DLD1 (cell line): ENCODE results near the gene DHODH.

Experiments
- in situ Hi-C: cut with HindIII; loops from 2 replicates; pipeline ENCODE4 v1.10.0; 2017; ENCODE audit warnings: low sequenced_read_pairs

DHODH gene

DNA sequence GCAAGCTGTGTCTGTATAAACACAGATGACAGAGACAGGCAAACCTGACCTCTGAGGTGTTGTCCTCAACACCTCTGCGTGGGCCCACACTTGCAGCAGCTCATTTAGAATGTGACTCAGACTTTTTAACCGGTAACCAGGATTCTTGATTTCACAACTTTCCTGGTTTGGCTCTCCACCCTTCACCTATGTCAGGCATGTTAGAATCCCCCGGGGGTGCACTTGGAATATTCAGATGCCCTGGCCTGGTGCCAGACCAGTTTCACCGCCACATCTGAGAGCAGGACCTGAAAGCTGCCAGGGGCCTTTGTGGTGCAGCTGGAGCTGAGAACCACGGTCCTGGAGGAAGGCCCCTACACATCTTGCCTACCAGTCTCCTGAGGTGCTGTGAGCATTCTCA is 4.8 kb downstream of the DHODH start:
- in situ Hi-C loops = no loop called here

DNA sequence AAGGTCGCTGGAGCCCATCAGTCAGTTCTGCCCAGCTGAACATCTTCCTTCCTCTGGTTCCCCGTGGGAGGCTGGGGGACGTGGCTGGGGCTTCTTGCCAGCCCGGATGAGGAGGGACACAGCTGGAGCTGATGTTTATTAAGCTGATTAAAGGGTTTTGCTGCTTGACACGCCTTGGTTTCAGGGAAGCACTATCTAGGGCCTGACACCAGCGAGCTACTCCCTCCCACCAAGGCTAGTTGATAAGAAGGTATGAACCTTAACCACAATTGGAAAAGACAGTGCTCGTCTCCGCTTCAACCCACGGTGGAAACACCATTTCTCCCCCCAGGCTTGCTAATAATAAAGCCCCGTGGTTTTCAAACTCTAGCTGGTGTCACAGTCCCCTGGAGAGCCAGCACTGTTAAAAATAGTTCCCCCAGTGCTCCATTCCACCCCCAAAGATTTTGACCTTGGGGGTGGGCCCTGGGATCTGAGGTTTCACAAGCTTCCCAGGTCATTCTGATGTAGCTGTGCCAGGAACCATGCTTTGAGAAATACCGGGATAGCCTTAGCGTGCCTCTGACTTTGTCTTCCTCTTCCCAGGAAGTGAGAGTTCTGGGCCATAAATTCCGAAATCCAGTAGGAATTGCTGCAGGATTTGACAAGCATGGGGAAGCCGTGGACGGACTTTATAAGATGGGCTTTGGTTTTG is 5.5 kb downstream of the DHODH start:
- in situ Hi-C loops = no loop called here

DNA sequence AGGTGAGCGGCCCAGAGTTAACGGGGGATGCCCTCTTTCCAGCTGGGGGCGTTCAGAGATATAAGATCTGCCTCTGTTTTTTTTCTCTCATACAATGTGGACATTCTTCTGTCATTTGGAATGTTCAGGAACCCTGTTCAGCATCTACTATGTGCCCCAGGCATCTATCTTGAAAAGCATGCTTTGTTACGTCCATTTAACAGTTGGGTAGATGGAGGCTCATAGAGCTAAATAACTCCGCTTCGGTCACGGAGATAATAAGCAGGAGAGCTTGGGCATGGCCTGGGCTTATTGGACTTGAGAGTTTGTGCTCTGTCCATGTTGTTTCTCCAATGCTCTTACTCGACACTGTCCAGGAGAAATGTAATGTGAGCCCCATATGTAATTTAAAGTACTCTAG is 6.1 kb downstream of the DHODH start:
- in situ Hi-C loops = no loop called here

DNA sequence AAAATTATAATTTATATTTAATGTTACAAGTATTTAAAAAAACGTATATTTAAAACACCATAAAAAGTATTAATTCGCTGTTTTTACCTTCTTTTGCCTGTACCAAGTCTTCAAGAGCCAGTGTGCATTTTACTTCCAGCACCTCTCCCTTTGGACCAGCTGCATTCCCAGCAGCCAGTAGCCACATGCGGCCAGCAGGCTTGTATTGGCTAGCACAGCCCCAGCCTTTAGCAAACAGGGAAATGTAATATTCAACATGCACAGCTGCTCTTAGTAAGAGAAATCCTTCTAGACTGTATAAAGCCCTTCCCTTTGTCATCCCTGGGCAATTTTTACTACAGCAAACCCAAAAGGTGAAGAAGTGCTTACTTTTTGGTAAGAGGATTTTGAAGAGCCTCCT is 6.6 kb downstream of the DHODH start:
- in situ Hi-C loops = no loop called here

DNA sequence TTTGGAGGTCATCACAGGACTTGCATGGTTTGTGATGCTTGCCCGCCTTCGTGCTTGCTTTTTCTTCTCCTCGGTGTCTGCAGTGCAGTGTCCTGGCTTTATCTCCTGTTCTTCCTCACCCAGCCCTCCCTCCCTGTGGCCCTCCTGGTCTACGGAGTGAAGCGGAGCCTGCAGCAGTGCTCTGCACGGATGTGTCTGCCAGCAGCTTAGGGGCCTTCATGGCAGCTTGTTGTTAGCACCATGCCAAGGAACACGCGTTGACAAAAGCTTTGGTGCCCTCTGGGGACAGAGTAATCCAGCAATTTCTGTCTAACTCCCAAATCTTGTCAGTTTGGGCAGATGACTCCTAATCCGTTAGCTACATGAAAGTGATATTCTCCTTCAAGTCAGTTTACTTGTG is 9.9 kb downstream of the DHODH start:
- in situ Hi-C loops = no loop called here

DNA sequence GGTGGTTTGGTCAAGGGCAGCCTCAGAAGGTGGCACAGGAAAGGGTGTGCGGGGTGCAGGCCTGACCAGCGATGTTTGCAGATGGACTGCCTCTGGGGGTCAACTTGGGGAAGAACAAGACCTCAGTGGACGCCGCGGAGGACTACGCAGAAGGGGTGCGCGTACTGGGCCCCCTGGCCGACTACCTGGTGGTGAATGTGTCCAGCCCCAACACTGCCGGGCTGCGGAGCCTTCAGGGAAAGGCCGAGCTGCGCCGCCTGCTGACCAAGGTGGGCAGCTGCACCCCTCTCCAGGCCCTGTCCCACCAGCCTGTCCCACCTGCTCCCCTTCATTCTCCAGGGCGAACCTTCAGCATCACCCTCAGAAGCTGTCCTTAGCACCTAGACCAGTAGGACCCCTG is 12.5 kb downstream of the DHODH start:
- in situ Hi-C loops = no loop called here

DNA sequence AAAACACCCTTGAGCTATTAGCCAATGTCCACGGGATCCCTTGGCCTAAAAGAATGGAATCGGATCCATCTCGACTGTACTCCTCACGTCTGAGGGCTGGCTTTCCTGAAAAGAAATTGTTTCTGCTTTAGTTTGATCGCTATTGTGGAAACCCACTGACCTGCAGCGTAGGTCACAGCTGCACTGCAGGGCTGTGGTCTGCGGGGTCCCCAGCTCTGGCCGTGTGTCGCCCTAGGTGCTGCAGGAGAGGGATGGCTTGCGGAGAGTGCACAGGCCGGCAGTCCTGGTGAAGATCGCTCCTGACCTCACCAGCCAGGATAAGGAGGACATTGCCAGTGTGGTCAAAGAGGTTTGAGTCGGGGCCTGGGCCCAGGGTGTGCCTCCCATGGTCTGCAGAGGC is 13.6 kb downstream of the DHODH start:
- in situ Hi-C loops = no loop called here

DNA sequence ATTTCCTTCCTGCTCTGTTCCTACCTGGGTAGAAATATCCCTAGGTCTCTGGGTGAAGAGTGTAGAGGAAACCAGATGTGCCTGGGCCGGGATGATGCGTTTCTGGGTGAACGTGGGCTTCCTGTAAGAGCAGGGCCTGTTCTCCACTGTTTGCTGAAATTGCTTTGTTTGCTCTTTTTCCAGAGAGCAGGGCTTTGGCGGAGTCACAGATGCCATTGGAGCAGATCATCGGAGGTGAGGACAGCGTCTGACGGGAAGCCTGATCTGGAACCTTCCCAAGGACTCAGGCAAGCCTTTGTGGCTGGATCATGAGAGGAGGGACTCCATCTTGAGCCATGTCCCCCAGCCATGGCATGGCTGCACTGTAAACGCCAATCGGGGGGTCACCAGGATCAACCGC is 15.4 kb downstream of the DHODH start:
- in situ Hi-C loops = no loop called here

DNA sequence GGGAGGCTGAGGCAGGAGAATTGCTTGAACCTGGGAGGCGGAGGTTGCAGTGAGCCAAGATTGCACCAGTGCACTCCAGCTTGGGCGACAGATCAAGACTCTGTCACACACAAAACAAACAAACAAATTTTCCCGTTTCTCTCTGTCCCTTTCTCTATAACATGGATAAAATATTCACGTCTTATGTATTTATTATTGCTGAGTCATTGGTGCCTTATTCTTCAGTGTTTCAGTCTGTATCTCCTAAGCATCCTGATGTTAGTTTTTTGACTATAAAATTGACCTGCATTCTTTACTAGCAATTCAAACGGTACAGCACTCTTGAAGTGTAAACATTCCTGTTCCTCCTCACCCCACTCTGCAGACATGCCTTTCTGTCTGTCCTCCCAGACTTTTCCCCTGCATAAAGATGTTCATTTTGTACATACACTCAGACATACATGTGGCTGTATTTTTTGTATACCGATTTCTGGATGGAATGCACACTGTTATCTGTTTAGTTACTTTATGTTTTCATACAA is 16.4 kb downstream of the DHODH start:
- in situ Hi-C loops = no loop called here

DNA sequence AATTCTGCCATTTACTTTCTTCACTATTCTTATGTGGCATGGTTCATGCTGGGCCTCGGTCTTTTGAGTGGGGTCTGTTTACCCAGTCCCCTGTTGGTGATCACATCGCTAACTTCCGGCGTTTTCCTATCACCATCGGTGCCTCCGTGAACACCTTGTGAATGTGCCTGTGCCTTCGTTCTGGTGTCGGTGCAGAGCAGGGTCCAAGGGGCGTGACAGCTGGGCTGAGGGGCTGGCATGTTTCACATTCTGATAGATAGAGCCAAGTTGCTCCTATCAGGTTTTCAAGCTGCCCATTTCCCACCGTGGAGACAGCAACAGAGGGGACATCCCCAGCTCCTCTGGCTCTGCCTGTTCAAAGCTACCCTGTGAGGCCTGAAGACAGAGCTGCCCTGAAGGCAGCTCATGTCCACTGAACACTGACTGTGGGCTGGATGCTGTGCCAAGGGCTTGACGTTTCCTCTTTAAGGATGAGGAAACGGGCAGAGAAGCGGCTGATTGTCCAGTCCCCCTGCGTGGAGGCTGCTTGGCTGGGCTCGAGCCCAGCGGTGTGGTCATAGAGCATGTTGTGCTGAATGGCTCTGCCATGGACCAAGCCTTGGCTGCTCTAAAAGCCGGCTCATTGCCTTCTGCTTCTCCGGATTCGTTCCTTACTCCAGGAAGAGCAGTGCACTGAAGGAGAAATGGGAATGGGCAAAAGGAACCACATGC is 17.0 kb downstream of the DHODH start:
- in situ Hi-C loops = no loop called here

DNA sequence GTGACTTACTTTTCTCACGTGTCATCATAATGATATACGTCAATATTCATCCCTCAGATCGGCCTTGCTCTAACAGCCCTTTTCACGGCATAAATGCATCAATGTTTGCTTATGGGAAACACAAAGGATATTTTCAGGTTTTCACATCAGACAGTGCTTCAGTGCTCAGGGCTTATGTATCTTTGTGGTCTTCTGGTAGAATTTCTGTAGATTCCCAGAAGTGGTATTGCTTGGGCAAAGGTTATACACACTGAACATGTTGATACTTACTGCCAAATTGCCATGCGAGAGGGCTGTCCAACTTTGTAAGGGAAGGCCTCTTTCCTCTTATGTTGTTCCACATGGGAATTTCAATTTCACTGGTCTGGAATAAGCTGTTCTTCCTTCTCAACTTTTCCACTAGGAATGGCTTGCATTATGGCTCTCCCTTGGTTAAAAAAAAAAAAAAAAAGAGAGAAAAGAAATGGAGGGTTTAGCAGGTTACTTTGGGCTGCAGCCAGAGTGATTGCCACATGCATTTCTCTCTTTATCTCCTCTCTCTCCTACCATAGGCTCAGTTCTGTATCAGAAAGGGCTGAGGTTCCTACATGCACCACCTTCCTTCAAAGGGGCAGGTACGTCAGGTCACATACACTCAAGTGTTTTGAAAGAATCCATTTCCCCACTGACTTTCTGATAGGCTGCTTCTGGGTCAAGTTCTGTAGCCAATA is 19.3 kb downstream of the DHODH start:
- in situ Hi-C loops = no loop called here

DNA sequence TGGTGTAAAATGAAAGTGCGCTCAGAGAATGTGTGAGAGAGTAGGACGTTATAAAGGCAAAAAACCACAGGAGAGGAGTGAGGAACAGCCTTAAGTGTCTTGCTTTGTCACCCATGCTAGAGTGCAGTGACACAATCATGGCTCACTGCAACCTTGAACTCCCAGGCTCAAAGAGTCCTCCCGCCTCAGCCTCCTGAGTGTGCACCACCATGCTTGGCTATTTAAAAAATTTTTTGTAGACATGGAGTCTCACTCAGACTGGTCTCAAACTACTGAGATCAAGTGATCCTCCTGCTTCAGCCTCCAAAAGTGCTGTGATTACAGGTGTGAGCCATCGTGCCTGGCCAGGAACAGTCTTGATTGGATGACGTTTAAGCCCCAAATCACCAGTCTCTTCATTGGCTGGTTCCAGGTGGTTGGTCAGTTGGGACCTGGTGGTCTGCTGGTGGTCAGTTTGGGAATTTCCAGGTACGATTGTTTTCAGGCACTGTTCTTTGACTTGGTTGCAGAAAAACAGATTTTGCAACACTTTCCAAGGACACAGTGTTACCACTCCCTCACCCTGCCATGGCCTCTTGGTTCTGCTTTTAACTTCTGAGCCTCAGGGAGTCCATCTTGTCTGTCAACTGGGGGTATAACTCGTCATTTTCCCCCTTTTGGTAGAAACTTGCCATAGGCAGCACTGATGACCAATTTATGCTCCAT is 21.2 kb downstream of the DHODH start:
- in situ Hi-C loops = no loop called here

DNA sequence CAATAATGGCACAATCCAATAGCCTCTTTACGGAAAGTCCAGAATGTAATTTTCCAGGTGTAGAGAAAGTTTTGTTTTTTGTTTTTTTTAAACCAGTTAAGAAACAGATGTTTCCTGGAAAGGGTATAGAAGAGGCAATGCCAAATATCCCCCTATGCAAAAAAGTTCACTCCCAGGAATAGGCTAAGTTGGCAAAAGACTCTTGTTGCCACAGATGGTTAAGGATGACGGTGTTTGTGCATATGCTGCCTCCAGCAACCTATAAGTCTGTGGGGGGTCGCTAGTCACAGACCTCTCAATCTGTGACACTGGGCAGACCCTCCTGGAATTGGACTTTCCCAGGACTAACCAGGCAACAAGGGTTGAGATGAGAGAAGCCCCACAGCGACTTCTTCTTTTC is 24.9 kb downstream of the DHODH start:
- in situ Hi-C loops = no loop called here

DNA sequence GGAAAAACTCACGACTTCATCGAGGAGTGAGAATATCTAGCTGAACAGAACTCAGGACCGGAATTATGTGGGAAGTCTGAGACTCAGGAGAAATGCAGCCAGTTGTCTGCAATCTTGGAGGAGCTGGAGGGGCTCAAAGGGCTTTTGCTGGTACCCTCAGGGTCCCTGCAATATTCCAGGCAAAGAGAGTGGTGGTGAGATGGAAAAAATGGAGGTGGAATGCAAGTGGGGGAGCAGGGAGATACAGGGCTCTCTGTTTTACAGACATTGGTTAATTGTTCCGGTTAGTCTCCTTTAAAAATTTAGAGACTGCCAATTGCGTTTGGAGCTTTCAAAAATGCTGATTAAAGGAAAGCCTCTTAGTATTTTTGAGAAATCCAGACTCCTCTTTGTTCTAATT is 27.6 kb downstream of the DHODH start:
- in situ Hi-C loops = no loop called here

DNA sequence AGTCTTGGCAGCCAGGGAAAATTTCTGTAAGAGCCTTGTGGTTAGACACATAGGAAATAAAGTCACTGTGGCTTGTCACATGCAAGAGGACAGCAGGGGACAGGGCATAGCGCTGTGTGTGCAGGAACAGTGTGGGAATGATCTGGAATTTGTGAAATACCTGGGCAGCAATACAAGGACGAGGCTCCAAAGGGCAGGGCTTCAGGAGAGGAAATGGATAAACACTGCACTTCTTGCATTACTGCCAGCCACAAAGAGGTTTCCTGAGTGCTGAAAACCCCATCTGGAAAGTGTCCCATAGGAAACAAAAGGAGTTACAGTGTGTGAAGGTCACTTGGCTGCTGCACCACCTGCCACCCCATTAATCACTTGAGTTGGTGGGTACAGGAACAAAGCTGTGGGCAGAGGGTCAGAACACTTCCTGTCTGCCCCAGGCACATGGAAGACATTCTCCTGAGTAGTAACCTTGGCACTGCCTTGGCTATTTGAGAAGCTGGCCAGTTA is 33.7 kb downstream of the DHODH start:
- in situ Hi-C loops = no loop called here

DNA sequence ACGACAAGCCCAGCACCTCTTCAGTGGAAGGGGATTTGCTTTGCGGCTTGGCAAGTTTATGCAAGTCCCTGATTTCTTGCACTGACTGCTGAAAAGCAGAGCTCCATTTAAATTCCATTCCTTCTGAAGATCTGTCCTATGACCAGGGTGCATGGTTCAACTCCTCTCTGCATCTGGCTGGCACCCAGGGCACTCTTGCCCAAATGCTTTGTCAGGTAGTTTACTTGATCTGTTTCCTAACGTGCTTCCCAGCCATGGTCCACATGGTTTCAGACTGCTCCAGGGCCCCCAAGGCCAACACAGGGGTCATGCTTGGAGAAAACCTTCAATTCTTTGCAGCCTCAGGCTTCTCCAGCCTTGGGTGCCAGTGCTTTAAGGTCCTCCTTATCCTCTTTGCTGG is 34.5 kb downstream of the DHODH start:
- in situ Hi-C loops = no loop called here

DNA sequence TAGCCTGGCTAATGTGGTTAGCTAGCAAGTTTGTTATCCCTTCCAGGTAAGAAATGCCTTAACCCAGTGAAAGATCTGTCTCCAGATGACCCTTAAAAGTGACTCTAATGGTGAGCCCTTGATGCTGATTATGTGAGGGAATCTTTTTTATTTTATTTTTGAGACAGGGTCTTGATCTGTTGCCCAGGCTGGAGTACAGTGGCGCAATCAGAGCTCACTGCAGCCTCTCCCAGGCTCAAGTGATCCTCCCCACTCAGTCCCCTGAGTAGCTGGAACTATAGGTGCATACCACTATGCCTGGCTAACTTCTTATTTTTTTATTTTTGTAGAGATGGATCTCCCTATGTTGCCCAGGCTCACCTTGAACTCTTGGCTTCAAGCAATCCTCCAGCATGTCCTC is 35.0 kb downstream of the DHODH start:
- in situ Hi-C loops = no loop called here

DNA sequence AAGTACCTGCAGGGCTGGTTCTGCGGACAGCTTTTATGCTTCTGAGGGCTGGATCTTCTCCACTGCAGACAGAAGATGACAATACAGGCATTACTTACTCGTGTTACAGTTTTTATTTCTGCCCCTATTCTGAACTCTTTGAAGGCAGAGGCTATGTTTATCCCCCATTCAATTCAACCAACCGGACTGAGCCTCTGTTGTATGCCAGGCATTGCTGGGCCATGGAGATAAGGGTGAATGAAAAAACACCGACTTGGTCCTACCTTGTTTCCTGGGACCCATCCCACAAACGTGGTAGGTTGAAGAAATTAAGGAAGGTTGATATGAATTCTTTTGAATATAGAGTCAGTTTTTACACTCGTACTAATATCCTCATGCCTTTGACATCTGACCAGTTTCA is 35.8 kb downstream of the DHODH start:
- in situ Hi-C loops = no loop called here

DNA sequence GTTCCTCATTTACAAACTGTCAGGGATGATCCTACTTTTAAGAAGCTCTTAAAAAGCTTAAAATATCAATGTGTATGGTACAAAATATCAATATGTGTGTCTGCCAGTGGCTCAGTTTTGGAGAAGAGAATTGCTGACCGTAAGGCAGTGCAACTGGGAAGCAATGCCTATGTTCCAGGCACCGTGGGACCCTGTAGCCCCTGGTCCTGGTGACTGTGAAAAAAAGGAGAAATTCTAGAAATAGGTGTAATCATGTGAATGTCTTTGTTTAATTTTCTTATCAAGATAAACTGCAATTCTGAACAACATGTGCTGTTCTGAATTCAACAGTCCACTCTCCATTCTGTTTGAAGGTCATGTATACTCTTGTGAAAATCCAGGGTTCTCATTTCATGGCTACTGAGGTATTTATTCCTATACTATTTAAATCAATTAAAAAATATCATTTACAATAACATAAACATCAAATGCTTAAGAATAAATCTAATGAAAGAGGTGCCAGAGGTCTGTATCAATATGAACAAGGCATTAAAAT is 36.3 kb downstream of the DHODH start:
- in situ Hi-C loops = no loop called here

DNA sequence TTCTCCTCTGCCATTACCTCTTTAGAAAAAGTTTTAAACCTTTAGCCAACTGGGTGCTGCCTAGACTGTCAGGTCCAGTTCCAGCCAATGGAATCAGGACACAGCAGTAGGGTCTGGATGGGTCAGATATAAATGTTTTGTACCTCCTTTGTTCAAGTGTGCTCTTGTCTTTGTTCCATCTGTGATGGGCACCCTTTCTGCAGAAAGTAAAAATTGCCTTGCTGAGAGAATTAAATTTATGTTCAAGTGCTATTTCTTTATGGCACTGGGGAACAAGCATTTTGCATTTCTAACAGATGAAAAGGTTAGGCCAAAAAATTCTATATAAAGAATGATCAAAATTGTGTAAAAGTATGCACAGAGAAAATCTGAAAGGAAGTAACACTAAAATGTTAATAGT is 40.6 kb downstream of the DHODH start:
- in situ Hi-C loops = no loop called here
